ENCODE results near the gene C12orf54. TPM values are rescaled to one million over a fixed set of nuclear protein-coding genes. Genes with fewer than 3 reads are reported as not detected.

The C12orf54 gene
- total and polyA plus RNA-seq, 2 of the 13 experiments (the other 11 are each of a cell fraction or from before 2014, with no cell fraction given) = not detected

DNA sequence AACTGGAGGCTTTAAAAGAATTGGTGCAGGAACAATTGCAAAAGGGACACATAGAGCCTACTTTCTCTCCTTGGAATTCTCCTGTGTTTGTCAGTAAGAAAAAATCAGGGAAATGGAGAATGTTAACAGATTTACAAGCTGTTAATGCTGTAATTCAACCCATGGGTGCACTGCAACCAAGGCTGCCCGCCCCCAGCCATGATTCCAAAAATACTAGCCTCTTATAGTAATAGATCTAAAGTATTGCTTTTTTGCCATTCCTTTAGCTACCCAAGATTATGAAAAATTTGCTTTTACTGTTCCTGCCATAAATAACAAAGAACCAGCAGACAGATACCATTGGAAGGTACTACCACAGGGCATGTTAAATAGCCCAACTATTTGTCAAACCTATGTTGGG lies 27.8 kb downstream of the C12orf54 start:
- no TSS peak for BruUV-seq (replicated peaks)
- no peak overlapping the region for H3K4me2 ChIP-seq (ENCODE audit: low read depth, low read length)
- FAIRE-seq = no peak
- H3K27me3 ChIP-seq (ENCODE audit: control insufficient read depth in 1 of 2, insufficient read depth in 2 of 2, low read length in 2 of 2) = no peaks in the 10 kb centered on the region; a peak in 1 of 5 replicates
- ChIA-PET POLR2A (no interaction called here), CTCF (ENCODE audit: low intra/inter-chr PET ratio, low total read pairs) (no interaction called here)
- 0% methylated on average over 1 of the region's 1 CpG for WGBS (ENCODE audit: low lambda C conversion rate)
- ATAC-seq = no peak
- H2AFZ ChIP-seq (ENCODE audit: low read length) = no peak overlapping the region
- H4K20me1 ChIP-seq (ENCODE audit: insufficient read depth, low read length) = no peaks in the 10 kb centered on the region
- no peaks in the 10 kb centered on the region for H3K9me3 ChIP-seq (ENCODE audit: low read length)
- in situ Hi-C loops (cut with HindIII; ENCODE audit: extremely low pct_ligation_motif_present, low pct_unique_long_range_greater_than_20kb) = no loop called here
- DNase-seq (ENCODE audit: low spot score) = no peak
- no peaks in the 10 kb centered on the region for H3K79me2 ChIP-seq (ENCODE audit: insufficient read depth, low read length)
- H3K4me1 ChIP-seq (ENCODE audit: insufficient read depth, low read length) = no peaks in the 10 kb centered on the region
- H3K9ac ChIP-seq (ENCODE audit: insufficient read depth, low read depth, low read length) = no peak overlapping the region
- no peaks in the 10 kb centered on the region for H3K36me3 ChIP-seq (replicated peaks in 1 of 2; ENCODE audit: control insufficient read depth in 1 of 2, insufficient read depth in 2 of 2, low read length in 2 of 2)
- no peak for TF ChIP-seq ZNF337 (CRISPR knock-in tag; IDR thresholded peaks at IDR 0.05; ENCODE audit: borderline replicate concordance, low read depth)
- H3K27ac ChIP-seq (ENCODE audit: extremely low read length, insufficient read depth, low read length) = no peak overlapping the region
- no peak overlapping the region for H3K4me3 ChIP-seq (replicated peaks in 1 of 3; ENCODE audit: insufficient read depth in 1 of 3, low read depth in 2 of 3, low read length in 3 of 3)
- intact Hi-C loops (cut with micrococcal nuclease; ENCODE audit: unreplicated experiment) = no loop called here

DNA sequence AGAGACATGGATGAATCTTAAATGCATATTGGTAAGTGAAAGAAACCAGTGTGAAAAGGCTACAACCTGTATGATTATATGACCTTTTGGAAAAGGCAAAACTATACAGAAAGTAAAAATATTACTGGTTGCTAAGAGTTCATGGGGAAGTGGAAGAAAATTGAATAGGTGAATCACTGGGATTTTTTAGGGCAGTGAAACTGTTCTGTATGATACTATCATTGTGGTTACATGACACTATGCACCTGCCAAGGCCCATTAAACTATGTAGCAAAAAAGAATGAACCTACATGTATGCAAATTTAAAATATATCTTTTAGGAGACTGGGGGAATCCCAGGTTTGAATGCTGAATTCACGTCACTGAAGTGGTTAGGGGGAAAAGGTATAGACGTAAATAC lies 30.6 kb downstream of the C12orf54 start:
- Histone ChIP-seq H3K9me3 (ENCODE audit: low read length) (no peaks in the 10 kb centered on the region), H4K20me1 (ENCODE audit: insufficient read depth, low read length) (no peaks in the 10 kb centered on the region), H3K9ac (ENCODE audit: insufficient read depth, low read depth, low read length) (no peak overlapping the region), H2AFZ (ENCODE audit: low read length) (no peak overlapping the region), H3K27me3 (ENCODE audit: control insufficient read depth in 1 of 2, insufficient read depth in 2 of 2, low read length in 2 of 2) (no peaks in the 10 kb centered on the region; a peak in 1 of 5 replicates), H3K36me3 (replicated peaks in 1 of 2; ENCODE audit: control insufficient read depth in 1 of 2, insufficient read depth in 2 of 2, low read length in 2 of 2) (no peaks in the 10 kb centered on the region), H3K27ac (ENCODE audit: extremely low read length, insufficient read depth, low read length) (no peak overlapping the region), H3K79me2 (ENCODE audit: insufficient read depth, low read length) (no peaks in the 10 kb centered on the region), H3K4me3 (replicated peaks in 1 of 3; ENCODE audit: insufficient read depth in 1 of 3, low read depth in 2 of 3, low read length in 3 of 3) (no peak overlapping the region), H3K4me1 (ENCODE audit: insufficient read depth, low read length) (no peaks in the 10 kb centered on the region), H3K4me2 (ENCODE audit: low read depth, low read length) (no peak overlapping the region)
- ChIA-PET POLR2A (no interaction called here), CTCF (ENCODE audit: low intra/inter-chr PET ratio, low total read pairs) (no interaction called here)
- BruUV-seq (replicated peaks) = no TSS peak
- FAIRE-seq (no peak), DNase-seq (ENCODE audit: low spot score) (no peak), ATAC-seq (no peak)
- intact Hi-C loops (cut with micrococcal nuclease; ENCODE audit: unreplicated experiment) = no loop called here
- 5% methylated on average over 2 of the region's 2 CpGs for WGBS (ENCODE audit: low lambda C conversion rate)
- in situ Hi-C loops (cut with HindIII; ENCODE audit: extremely low pct_ligation_motif_present, low pct_unique_long_range_greater_than_20kb) = no loop called here
- TF ChIP-seq MIER3 (CRISPR knock-in tag; IDR thresholded peaks at IDR 0.05; ENCODE audit: borderline replicate concordance) (no peak), ZNF547 (CRISPR knock-in tag; IDR thresholded peaks at IDR 0.05) (no peak), ATF1 (CRISPR knock-in tag; IDR thresholded peaks at IDR 0.05) (no peak), ZNF644 (CRISPR knock-in tag; IDR thresholded peaks at IDR 0.05; ENCODE audit: low read depth) (no peak), ZNF263 (CRISPR knock-in tag; IDR thresholded peaks at IDR 0.05) (no peak), RARG (CRISPR knock-in tag; IDR thresholded peaks at IDR 0.05; ENCODE audit: low read depth) (no peak), NFIC (IDR thresholded peaks at IDR 0.05; ENCODE audit: low read length) (no peak), SIN3A (IDR thresholded peaks at IDR 0.05; ENCODE audit: borderline replicate concordance, low read depth, low read length) (no peak), WIZ (CRISPR knock-in tag; IDR thresholded peaks at IDR 0.05) (no peak), PAWR (CRISPR knock-in tag; IDR thresholded peaks at IDR 0.05; ENCODE audit: borderline replicate concordance) (no peak), ZSCAN25 (CRISPR knock-in tag; IDR thresholded peaks at IDR 0.05) (no peak), ELF1 (CRISPR knock-in tag; IDR thresholded peaks at IDR 0.05) (no peak), ZSCAN31 (CRISPR knock-in tag; IDR thresholded peaks at IDR 0.05; ENCODE audit: low read depth) (no peak)
- TF ChIP-seq, protein P1, sequence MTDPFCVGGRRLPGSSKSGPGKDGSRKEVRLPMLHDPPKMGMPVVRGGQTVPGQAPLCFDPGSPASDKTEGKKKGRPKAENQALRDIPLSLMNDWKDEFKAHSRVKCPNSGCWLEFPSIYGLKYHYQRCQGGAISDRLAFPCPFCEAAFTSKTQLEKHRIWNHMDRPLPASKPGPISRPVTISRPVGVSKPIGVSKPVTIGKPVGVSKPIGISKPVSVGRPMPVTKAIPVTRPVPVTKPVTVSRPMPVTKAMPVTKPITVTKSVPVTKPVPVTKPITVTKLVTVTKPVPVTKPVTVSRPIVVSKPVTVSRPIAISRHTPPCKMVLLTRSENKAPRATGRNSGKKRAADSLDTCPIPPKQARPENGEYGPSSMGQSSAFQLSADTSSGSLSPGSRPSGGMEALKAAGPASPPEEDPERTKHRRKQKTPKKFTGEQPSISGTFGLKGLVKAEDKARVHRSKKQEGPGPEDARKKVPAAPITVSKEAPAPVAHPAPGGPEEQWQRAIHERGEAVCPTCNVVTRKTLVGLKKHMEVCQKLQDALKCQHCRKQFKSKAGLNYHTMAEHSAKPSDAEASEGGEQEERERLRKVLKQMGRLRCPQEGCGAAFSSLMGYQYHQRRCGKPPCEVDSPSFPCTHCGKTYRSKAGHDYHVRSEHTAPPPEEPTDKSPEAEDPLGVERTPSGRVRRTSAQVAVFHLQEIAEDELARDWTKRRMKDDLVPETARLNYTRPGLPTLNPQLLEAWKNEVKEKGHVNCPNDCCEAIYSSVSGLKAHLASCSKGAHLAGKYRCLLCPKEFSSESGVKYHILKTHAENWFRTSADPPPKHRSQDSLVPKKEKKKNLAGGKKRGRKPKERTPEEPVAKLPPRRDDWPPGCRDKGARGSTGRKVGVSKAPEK (CRISPR knock-in tag; IDR thresholded peaks at IDR 0.05; ENCODE audit: borderline replicate concordance) = no peak
- TF ChIP-seq, protein P2, sequence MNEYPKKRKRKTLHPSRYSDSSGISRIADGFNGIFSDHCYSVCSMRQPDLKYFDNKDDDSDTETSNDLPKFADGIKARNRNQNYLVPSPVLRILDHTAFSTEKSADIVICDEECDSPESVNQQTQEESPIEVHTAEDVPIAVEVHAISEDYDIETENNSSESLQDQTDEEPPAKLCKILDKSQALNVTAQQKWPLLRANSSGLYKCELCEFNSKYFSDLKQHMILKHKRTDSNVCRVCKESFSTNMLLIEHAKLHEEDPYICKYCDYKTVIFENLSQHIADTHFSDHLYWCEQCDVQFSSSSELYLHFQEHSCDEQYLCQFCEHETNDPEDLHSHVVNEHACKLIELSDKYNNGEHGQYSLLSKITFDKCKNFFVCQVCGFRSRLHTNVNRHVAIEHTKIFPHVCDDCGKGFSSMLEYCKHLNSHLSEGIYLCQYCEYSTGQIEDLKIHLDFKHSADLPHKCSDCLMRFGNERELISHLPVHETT (CRISPR knock-in tag; conservative IDR thresholded peaks at IDR 0.05) = no peak
